Natural killer cell (primary cell): ENCODE measurements around the gene PTDSS2. TPM values are rescaled to one million over a fixed set of nuclear protein-coding genes. Genes with fewer than 3 reads are reported as not detected.

ENCODE experiments used
- ATAC-seq, 3 donors: fragments of 150-1000 bp in 2 of 3; fragments of 200-7000 bp in 1 of 3; cut with Tn5 transposase; 1 replicate in 1 of 3; 2 replicates in 2 of 3; pipeline ENCODE4 v1.10.0; 2021; ENCODE audit warnings: mild to moderate bottlenecking in 2 of 3, moderate library complexity in 2 of 3
- DNase-seq, 2 donors: peaks; one replicate each; pipeline versions ENCODE4 v3.0.0 to v3.0.0-alpha.2; 2013 to 2021; ENCODE audit warnings: mixed read lengths in 1 of 2
- H3K27ac ChIP-seq: one replicate; pipeline ENCODE4 v1.5.1; 2013; ENCODE audit warnings: mild to moderate bottlenecking, low read length
- H3K27me3 ChIP-seq: one replicate; pipeline ENCODE4 v1.6.1; 2013; ENCODE audit warnings: low read length; ENCODE audit not compliant: control insufficient read depth, insufficient read depth
- H3K36me3 ChIP-seq: one replicate; pipeline ENCODE4 v1.6.1; 2013; ENCODE audit warnings: low read length; ENCODE audit not compliant: control insufficient read depth, insufficient read depth
- H3K4me1 ChIP-seq: one replicate; pipeline ENCODE4 v1.6.1; 2013; ENCODE audit warnings: low read length; ENCODE audit not compliant: control insufficient read depth, insufficient read depth
- H3K4me3 ChIP-seq: one replicate; pipeline ENCODE4 v1.5.1; 2013; ENCODE audit warnings: low read length
- H3K9me3 ChIP-seq: one replicate; pipeline ENCODE4 v1.6.1; 2013; ENCODE audit warnings: low read length; ENCODE audit not compliant: control insufficient read depth, insufficient read depth
- H3K27ac Mint-ChIP-seq, 2 donors: one replicate each; pipeline ENCODE4 v1.8.0; 2022; ENCODE audit warnings: mild to moderate bottlenecking in 2 of 2, mixed read lengths in 2 of 2, moderate library complexity in 1 of 2
- H3K27me3 Mint-ChIP-seq, 2 donors: one replicate each; pipeline ENCODE4 v1.8.0; 2022; ENCODE audit warnings: low read depth in 2 of 2, mixed read lengths in 2 of 2
- H3K36me3 Mint-ChIP-seq: one replicate; pipeline ENCODE4 v1.8.0; 2022; ENCODE audit warnings: mixed read lengths
- H3K4me1 Mint-ChIP-seq, 2 donors: one replicate each; pipeline ENCODE4 v1.8.0; 2022; ENCODE audit warnings: mixed read lengths in 2 of 2
- H3K4me3 Mint-ChIP-seq: one replicate; pipeline ENCODE4 v1.8.0; 2022; ENCODE audit warnings: mild to moderate bottlenecking, moderate library complexity, mixed read lengths
- H3K9me3 Mint-ChIP-seq, 2 donors: one replicate each; pipeline ENCODE4 v1.8.0; 2022; ENCODE audit warnings: mixed read lengths in 2 of 2
- WGBS: methylation state at CpG from one replicate; pipeline ENCODE4 v1.1.7; 2013; ENCODE audit warnings: missing lambda C conversion rate; ENCODE audit not compliant: insufficient coverage; 5-methylcytosine and 5-hydroxymethylcytosine counted together
- intact Hi-C: fragments of 100-400 bp; cut with micrococcal nuclease; formaldehyde crosslinking; loops from one replicate; pipeline ENCODE4 v1.14.2; 2022
- total RNA-seq, 4 donors: library from RNA; stranded (reverse); fragments of 120-200 nt in 1 of 4; gene quantifications; one replicate each; pipeline versions ENCODE4 v1.2.3 to v1.2.4, GENCODE V29; 2013 to 2022
- TF ChIP-seq, protein P1 (sequence below): fragments of 200-600 bp; IDR thresholded peaks from one replicate; pipeline ENCODE4 v1.8.0; 2022; ENCODE audit warnings: antibody characterized with exemption

Gene PTDSS2
- total RNA-seq, 3 donors from 2014 or later (not counting 1 experiment from before 2014, with no cell fraction given): 21.5 to 25.1 (median 23.4) TPM

DNA sequence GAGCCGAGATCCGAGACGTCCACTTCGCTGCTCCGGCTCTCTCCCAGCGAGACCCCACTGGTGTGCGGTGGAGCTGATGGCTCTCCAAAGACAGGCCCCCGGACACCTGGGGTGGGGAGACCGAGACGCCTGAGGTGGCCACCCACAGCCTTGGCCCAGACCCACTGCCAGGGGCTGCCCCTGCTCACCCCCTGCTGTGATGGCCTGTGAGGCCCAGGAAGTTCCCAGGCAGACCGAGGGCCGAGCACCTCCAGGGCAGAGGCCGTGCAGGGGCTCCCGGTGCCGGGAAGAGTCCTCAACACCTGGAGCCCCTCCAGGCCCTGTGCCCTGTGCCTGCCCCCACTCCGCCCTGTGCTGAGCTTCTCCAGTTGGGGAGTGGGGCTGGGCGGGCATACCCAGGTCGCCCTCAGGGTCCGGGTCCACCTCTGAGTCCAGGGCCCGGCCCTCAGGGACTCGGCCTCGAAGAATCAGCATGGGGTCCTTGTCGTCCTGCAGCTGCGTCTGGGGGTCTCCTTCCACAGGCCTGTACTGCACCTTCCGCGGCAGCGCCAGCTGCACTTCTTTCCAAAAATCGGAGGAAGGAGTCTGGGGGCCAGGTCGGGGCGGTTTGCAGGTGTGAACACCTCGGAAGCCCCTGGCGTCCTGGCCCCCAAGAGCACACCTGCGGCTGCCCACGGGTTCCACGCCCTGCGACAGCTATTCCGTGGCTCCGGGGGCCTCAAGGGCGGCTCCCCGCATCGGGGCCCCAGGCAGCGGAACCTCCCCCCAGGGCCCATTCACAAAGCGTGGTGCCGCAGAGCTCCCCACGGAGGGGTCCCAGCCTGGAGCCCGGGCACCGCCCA lies 43.9 kb upstream of the PTDSS2 start:
- no peak for DNase-seq
- no peaks in the 10 kb centered on the region for H3K27me3 ChIP-seq
- Mint-ChIP-seq H3K27ac (peak overlapping the region in 1 of 2 donors; percentile 82), H3K4me1 (peaks cover 0 to 18% of the 10 kb centered on the region in 2 donors), H3K27me3 (no peaks in the 10 kb centered on the region), H3K36me3 (no peaks in the 10 kb centered on the region), H3K4me3 (peak overlapping the region; percentile 50), H3K9me3 (no peaks in the 10 kb centered on the region)
- H3K4me3 ChIP-seq: peak overlapping the region; percentile 26
- H3K9me3 ChIP-seq: no peaks in the 10 kb centered on the region
- H3K4me1 ChIP-seq: peaks cover 44% of the 10 kb centered on the region
- TF ChIP-seq, protein P1, sequence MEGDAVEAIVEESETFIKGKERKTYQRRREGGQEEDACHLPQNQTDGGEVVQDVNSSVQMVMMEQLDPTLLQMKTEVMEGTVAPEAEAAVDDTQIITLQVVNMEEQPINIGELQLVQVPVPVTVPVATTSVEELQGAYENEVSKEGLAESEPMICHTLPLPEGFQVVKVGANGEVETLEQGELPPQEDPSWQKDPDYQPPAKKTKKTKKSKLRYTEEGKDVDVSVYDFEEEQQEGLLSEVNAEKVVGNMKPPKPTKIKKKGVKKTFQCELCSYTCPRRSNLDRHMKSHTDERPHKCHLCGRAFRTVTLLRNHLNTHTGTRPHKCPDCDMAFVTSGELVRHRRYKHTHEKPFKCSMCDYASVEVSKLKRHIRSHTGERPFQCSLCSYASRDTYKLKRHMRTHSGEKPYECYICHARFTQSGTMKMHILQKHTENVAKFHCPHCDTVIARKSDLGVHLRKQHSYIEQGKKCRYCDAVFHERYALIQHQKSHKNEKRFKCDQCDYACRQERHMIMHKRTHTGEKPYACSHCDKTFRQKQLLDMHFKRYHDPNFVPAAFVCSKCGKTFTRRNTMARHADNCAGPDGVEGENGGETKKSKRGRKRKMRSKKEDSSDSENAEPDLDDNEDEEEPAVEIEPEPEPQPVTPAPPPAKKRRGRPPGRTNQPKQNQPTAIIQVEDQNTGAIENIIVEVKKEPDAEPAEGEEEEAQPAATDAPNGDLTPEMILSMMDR: no peak
- H3K27ac ChIP-seq: peak overlapping the region; percentile 87
- H3K36me3 ChIP-seq: peaks cover 29% of the 10 kb centered on the region
- intact Hi-C loops: loop anchor here (2.0 to 5.0 kb wide), 2 partner anchors 45 to 101 kb away; partner anchors contain the start of genes PTDSS2 and RNH1
- WGBS: 73% methylated on average over 47 of the region's 47 CpGs
- no peak for ATAC-seq

DNA sequence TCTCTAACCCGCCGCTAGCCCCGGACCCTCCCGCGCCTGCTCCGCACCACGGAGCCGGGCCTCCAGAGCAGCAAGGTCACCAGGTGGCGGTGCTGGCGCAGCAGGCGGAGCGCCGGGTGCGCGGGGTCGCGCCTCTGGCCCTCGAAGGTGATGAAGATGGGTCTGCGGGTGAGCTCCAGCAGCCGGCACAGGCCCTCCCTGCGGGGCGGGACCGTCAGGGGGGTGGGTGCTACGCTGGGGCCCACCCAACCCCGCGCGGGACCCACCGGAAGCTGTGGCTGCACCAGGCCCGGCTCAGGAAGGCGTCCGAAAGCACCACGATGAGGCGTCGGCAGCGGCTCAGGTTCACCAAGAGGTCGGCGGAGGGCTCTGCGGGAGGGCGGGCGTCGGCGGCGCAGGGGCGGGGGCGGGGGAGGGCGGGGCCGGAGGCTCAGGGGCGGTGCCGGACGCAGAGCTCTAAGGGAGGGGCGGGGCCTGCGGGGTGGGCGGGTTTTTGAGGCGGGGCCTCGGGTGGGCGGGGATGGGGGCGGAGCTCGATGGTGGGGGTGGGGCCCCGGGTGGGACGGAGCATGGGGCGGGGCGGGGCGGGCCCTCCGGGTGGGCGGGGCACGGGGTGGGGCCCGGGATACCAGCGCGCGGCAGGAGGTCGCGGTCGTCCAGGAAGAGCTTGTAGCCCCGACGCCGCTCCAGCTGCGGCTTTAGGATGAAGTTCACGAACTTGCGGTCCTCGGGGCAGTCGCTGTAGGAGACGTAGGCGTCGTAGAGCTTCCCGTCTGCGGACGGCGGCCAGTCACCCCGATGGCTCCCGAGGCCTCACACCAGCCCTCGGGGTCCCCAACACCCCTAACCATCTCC lies 43.1 kb upstream of the PTDSS2 start:
- Mint-ChIP-seq H3K9me3 (no peaks in the 10 kb centered on the region), H3K36me3 (no peaks in the 10 kb centered on the region), H3K27ac (peak overlapping the region; percentile 73 to 82), H3K4me3 (peak overlapping the region; percentile 50), H3K27me3 (no peaks in the 10 kb centered on the region), H3K4me1 (peaks cover 0 to 18% of the 10 kb centered on the region in 2 donors)
- ATAC-seq: peak; percentile 92 to 96 (median 93)
- 3% methylated on average over 70 of the region's 91 CpGs for WGBS
- TF ChIP-seq, protein P1: peak; percentile 53
- peaks cover 29% of the 10 kb centered on the region for H3K36me3 ChIP-seq
- intact Hi-C loops: loop anchor here (2.0 to 5.0 kb wide), 2 partner anchors 44 to 100 kb away; partner anchors contain the start of genes PTDSS2 and RNH1
- H3K4me3 ChIP-seq: peak overlapping the region; percentile 26
- peaks cover 47% of the 10 kb centered on the region for H3K4me1 ChIP-seq
- peak; percentile 97 to 98 for DNase-seq
- H3K27ac ChIP-seq: peak overlapping the region; percentile 87
- no peaks in the 10 kb centered on the region for H3K27me3 ChIP-seq
- no peaks in the 10 kb centered on the region for H3K9me3 ChIP-seq

GRCh38 chr11:407651-408123 lies 42.4 kb upstream of the PTDSS2 start:
- no peaks in the 10 kb centered on the region for H3K9me3 Mint-ChIP-seq
- H3K36me3 Mint-ChIP-seq: no peaks in the 10 kb centered on the region
- WGBS: 78% methylated on average over 28 of the region's 28 CpGs
- Histone ChIP-seq H3K27ac (peak overlapping the region; percentile 62), H3K4me3 (no peak overlapping the region), H3K4me1 (peaks cover 50% of the 10 kb centered on the region), H3K36me3 (peaks cover 29% of the 10 kb centered on the region), H3K9me3 (no peaks in the 10 kb centered on the region), H3K27me3 (no peaks in the 10 kb centered on the region)
- H3K27me3 Mint-ChIP-seq: no peaks in the 10 kb centered on the region
- TF ChIP-seq, protein P1: no peak
- H3K27ac Mint-ChIP-seq: peak overlapping the region; percentile 73 to 82
- no peak for ATAC-seq
- peak overlapping the region; percentile 42 for H3K4me3 Mint-ChIP-seq
- intact Hi-C loops: loop anchor here (2.0 to 5.0 kb wide), 2 partner anchors 43 to 100 kb away; partner anchors contain the start of genes PTDSS2 and RNH1
- peaks cover 0 to 18% of the 10 kb centered on the region in 2 donors for H3K4me1 Mint-ChIP-seq
- peak in 1 of 2 donors; percentile 62 for DNase-seq
